RWPE1 (cell line): Measurements from ENCODE around the gene TNNC2.
A peak's percentile ranks its signal among the peaks of the same experiment; 100 is the strongest.

Experiments used
- CTCF ChIA-PET: fragments of 350-600 bp; sonication (Branson Sonifier 250); formaldehyde crosslinking; extraction: SDS; loops from one replicate; lab custom pipeline; 2021; lab: Yijun Ruan, JAX
- POLR2A ChIA-PET: fragments of 400-600 bp; formaldehyde crosslinking; extraction: SDS; loops from one replicate; lab custom pipeline; 2020; ENCODE audit warnings: antibody characterized with exemption; ENCODE audit not compliant: low non-redundant PET; lab: Yijun Ruan, JAX
- DNase-seq: peaks from one replicate; pipeline ENCODE4 v3.0.0; 2012; ENCODE audit warnings: low spot score
- H3K27ac ChIP-seq: fragments of 450-650 bp; 2 replicates; pipeline ENCODE4 v1.5.1; 2017
- TF ChIP-seq, protein P1 (sequence below): fragments of 450-650 bp; conservative IDR thresholded peaks from 2 replicates; pipeline ENCODE4 v1.5.1; 2017; ENCODE audit warnings: low read depth, mild to moderate bottlenecking

TNNC2 gene

DNA sequence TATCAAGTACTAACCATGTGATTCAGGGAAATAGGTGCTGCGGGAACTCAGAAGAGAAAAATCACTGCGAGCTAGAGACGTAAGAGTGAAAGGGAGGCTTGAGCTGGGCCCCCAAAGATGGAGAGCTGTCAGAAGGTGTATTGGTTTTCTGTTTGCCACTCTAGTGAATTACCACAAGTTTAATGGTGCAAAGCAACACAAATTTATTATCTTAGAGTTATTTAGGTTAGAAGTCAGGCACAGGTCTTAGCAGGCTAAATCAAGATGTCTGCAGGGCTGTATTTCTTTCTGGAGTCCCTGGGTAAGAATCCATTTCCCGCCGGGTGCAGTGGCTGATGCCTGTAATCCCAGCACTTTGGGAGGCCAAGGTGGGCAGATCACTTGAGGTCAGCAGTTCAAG lies 32.8 kb upstream of the TNNC2 start:
- no peak overlapping the region for H3K27ac ChIP-seq
- TF ChIP-seq, protein P1, sequence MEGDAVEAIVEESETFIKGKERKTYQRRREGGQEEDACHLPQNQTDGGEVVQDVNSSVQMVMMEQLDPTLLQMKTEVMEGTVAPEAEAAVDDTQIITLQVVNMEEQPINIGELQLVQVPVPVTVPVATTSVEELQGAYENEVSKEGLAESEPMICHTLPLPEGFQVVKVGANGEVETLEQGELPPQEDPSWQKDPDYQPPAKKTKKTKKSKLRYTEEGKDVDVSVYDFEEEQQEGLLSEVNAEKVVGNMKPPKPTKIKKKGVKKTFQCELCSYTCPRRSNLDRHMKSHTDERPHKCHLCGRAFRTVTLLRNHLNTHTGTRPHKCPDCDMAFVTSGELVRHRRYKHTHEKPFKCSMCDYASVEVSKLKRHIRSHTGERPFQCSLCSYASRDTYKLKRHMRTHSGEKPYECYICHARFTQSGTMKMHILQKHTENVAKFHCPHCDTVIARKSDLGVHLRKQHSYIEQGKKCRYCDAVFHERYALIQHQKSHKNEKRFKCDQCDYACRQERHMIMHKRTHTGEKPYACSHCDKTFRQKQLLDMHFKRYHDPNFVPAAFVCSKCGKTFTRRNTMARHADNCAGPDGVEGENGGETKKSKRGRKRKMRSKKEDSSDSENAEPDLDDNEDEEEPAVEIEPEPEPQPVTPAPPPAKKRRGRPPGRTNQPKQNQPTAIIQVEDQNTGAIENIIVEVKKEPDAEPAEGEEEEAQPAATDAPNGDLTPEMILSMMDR: no peak
- POLR2A ChIA-PET: no interaction called here
- CTCF ChIA-PET: no interaction called here
- DNase-seq: no peak

DNA sequence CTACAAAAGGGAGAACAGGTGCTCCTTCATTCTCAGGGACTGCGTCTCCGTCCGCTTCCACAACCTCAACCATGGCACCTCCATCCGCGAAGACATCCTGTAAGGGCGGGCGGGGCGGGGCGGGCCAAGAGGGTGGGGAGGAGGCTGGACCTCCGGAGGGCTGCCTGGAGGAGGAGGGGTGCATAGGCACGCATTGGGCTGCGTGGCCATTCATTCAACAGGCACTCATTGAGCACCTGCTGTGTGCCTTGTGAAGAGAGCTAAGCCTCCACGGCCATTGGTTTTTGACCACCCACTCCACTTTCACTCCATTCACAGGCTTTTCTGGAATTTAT lies 30.7 kb upstream of the TNNC2 start:
- ChIA-PET POLR2A (interaction anchor here (0.6 kb wide), 1 partner anchor 9 kb away, joined by 3 read pairs; no protein-coding TSS in a partner anchor), CTCF (interaction anchor here (0.9 kb wide), 1 partner anchor 14 kb away, joined by 3 read pairs; no protein-coding TSS in a partner anchor)
- TF ChIP-seq, protein P1: no peak
- H3K27ac ChIP-seq: peak overlapping the region; percentile 73
- peak; percentile 65 for DNase-seq

DNA sequence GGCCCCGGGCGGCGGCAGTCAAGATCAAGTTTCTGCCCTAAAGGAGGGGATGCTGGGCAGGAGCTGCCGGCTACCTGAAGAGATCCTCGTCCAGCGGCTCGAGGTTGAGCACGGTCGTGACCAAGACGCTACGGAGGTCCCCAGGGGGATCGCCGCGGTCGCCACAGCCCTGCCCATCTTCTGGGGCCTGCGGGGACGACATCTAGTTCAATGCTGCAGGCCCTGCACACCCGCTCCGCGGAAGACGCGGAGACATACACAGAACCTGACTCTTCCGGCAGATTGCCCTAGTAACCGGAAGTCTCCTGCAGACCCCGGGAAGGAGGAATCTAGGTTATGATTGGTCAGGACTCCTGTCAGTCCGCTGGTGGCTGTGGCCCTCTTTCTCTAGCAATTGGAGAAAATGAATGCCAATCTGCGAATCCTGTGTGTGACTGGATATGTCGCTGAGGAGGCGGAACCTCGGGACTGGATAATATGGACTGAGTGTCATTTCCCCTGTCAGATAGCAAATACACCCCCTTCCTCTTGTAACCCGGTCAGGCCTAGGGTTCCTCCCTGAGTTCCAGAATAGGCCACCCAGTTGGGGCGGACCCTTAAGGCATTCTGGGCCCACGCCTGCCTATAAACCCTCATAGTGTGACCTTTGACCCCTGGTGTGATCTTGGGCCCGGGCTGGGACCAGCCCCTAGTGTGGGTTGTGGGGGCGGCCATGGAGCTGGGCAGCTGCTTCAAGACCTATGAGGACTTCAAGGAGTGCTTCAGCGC lies 30.2 kb upstream of the TNNC2 start, which contains the start of the genes ACOT8 and ZSWIM3:
Gene ACOT8, minus strand, starts transcription at position 279 of the 768 bp plus-strand sequence. Its CDS starts 77 bp downstream, at position 202.
Gene ZSWIM3, plus strand, starts transcription at position 501 of the 768 bp plus-strand sequence. Its CDS starts 212 bp downstream, at position 713.
- ChIA-PET CTCF (interaction anchor here (0.5 to 1.0 kb wide), 4 partner anchors 15 to 549 kb away, joined by 3 read pairs; partner anchors contain the start of gene ELMO2), POLR2A (interaction anchor here (0.8 to 1.3 kb wide), 2 partner anchors 23 to 28 kb away, joined by 4 to 5 read pairs; no protein-coding TSS in a partner anchor)
- TF ChIP-seq, protein P1: no peak
- H3K27ac ChIP-seq: peak within 1 kb of the TSS; percentile 73
- DNase-seq: peak; percentile 100

DNA sequence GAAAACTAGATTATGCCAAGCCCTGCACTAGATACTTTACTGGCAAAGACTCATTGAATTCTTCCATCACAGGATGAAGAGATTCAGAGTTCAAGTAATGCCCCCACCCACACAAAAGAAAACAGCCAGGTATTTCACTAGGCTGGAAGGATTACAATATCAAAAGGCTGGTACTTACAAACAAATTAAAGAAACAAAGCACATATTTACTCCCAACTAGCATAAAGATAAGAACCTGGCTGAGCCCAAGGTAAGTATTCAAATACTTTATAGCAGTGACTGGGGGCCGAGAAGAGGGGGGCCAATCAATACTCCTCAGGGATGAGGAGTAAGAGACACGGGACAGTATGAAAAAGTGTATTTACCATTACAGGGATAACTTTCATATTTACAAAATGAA lies 26.4 kb upstream of the TNNC2 start:
- no peak overlapping the region for H3K27ac ChIP-seq
- ChIA-PET POLR2A (no interaction called here), CTCF (no interaction called here)
- DNase-seq: no peak
- TF ChIP-seq, protein P1: no peak

DNA sequence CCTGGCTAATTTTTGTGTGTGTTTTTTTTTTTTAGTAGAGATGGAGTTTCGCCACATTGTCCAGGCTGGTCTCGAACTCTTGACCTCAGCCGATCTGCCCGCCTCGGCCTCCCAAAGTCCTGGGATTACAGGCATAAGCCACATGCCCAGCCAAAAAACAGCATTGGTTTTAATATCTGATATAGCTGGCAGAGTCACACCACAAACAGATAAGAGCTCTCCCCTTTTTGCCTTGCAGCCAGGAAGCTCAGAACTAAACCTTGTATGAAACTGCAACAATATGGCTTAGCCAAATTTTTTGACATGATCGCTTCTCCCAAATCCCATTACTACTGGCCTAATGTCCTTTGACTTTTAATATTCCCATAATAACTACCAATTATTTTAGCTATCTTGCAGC lies 25.2 kb upstream of the TNNC2 start:
- no peak overlapping the region for H3K27ac ChIP-seq
- ChIA-PET CTCF (interaction anchor here (0.6 to 0.7 kb wide), 3 partner anchors 20 to 38 kb away, joined by 3 to 4 read pairs (median 3); no protein-coding TSS in a partner anchor), POLR2A (interaction anchor here (0.7 to 1.0 kb wide), 2 partner anchors 61 to 147 kb away, joined by 3 read pairs; partner anchors contain the start of genes DNTTIP1 and WFDC3)
- DNase-seq: no peak
- TF ChIP-seq, protein P1: no peak

DNA sequence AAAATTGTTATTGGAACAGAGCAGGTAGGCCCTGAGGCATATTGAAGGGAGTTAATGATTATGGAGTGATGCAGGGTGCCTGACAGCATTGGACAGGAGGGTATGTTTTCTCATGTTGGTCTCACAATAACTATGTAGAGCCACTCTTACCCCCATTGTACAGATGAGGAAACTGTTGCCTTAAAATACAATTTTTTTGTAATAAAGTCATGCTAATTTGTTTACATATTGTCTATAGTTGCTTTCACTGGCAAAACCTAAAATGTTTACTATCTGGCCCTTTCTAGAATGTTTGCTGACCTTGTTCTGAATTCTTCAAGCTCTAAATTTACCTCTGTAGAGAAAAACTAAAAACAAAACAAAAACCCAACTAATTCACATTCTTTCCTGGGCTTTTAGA lies 24.4 kb upstream of the TNNC2 start:
- ChIA-PET POLR2A (no interaction called here), CTCF (interaction anchor here (0.6 to 0.9 kb wide), 4 partner anchors 24 to 1359 kb away, joined by 3 to 5 read pairs (median 4); no protein-coding TSS in a partner anchor)
- TF ChIP-seq, protein P1: no peak
- no peak overlapping the region for H3K27ac ChIP-seq
- DNase-seq: no peak
